IMR-90 (cell line): Measurements from ENCODE around the gene CST4. TPM values are rescaled to one million over a fixed set of nuclear protein-coding genes. Genes with fewer than 3 reads are reported as not detected.

ENCODE experiments used
- ATAC-seq: fragments of 200-7000 bp; cut with Tn5 transposase; 2 replicates; pipeline ENCODE4 v1.9.1; 2020; ENCODE audit warnings: low read depth, mild to moderate bottlenecking, moderate library complexity
- BruUV-seq: library from RNA; stranded (reverse); fragments of 400-500 nt; replicated peaks from 2 replicates; lab custom pipeline; 2021; lab: Mats Ljungman, UMichigan
- CTCF ChIA-PET: fragments of 300-600 bp; formaldehyde crosslinking; extraction: SDS; loops from one replicate; lab custom pipeline; 2021; ENCODE audit warnings: antibody characterized with exemption; lab: Yijun Ruan, JAX
- POLR2A ChIA-PET: fragments of 300-600 bp; sonication (Branson Sonifier 250); formaldehyde crosslinking; loops from one replicate; lab custom pipeline; 2022; ENCODE audit warnings: antibody characterized with exemption; ENCODE audit not compliant: unreplicated experiment; lab: Charles Lee
- DNase-seq: peaks from one replicate; pipeline ENCODE4 v3.0.0; 2013
- H2AFZ ChIP-seq: replicated peaks from 2 replicates; pipeline ENCODE3; 2013; ENCODE audit warnings: low read length, mild to moderate bottlenecking; ENCODE audit not compliant: poor library complexity
- H2AK5ac ChIP-seq: 2 replicates; pipeline ENCODE4 v1.6.1; 2013; ENCODE audit warnings: low read depth, low read length, inconsistent platforms
- H2AK9ac ChIP-seq: replicated peaks from 2 replicates; pipeline ENCODE3; 2013; ENCODE audit warnings: mild to moderate bottlenecking, low read depth, low read length, moderate library complexity; ENCODE audit not compliant: poor library complexity
- H2BK120ac ChIP-seq: 2 replicates; pipeline ENCODE4 v1.6.1; 2013; ENCODE audit warnings: low read depth, low read length, inconsistent platforms
- H2BK15ac ChIP-seq: 3 replicates; pipeline ENCODE4 v1.6.1; 2013; ENCODE audit warnings: low read depth, low read length, inconsistent platforms
- H2BK20ac ChIP-seq: 2 replicates; pipeline ENCODE4 v1.6.1; 2013; ENCODE audit warnings: low read depth, mild to moderate bottlenecking, inconsistent platforms, low read length, moderate library complexity
- H2BK5ac ChIP-seq: 2 replicates; pipeline ENCODE4 v1.6.1; 2013; ENCODE audit warnings: mild to moderate bottlenecking, low read depth, low read length, inconsistent platforms; ENCODE audit not compliant: poor library complexity, severe bottlenecking
- H3K14ac ChIP-seq: replicated peaks from 2 replicates; pipeline ENCODE4 v1.6.1; 2013; ENCODE audit warnings: low read depth, low read length, inconsistent platforms
- H3K18ac ChIP-seq: 2 replicates; pipeline ENCODE4 v1.6.1; 2013; ENCODE audit warnings: low read depth, low read length, control low read depth
- H3K23ac ChIP-seq: 2 replicates; pipeline ENCODE4 v1.6.1; 2013; ENCODE audit warnings: low read depth, low read length, inconsistent platforms
- H3K27ac ChIP-seq: 2 replicates; pipeline ENCODE4 v1.5.1; 2013; ENCODE audit warnings: mild to moderate bottlenecking, control low read depth, low read length; ENCODE audit not compliant: insufficient read depth
- H3K27me3 ChIP-seq: 2 replicates; pipeline ENCODE4 v1.6.1; 2013; ENCODE audit warnings: low read length; ENCODE audit not compliant: control insufficient read depth, insufficient read depth
- H3K36me3 ChIP-seq: 2 replicates; pipeline ENCODE4 v1.6.1; 2013; ENCODE audit warnings: low read length, mixed read lengths; ENCODE audit not compliant: control insufficient read depth, insufficient read depth
- H3K4ac ChIP-seq: 2 replicates; pipeline ENCODE4 v1.6.1; 2013; ENCODE audit warnings: low read depth, low read length, inconsistent platforms
- H3K4me1 ChIP-seq: 2 replicates; pipeline ENCODE4 v1.6.1; 2013; ENCODE audit warnings: low read length, mixed read lengths; ENCODE audit not compliant: control insufficient read depth, insufficient read depth
- H3K4me2 ChIP-seq: 2 replicates; pipeline ENCODE4 v1.6.1; 2013; ENCODE audit warnings: low read depth, mild to moderate bottlenecking, control low read depth, low read length, moderate library complexity
- H3K4me3 ChIP-seq: 2 replicates; pipeline ENCODE4 v1.5.1; 2013; ENCODE audit warnings: low read depth, mild to moderate bottlenecking, control low read depth, low read length, moderate library complexity; ENCODE audit not compliant: insufficient read depth
- H3K56ac ChIP-seq: 2 replicates; pipeline ENCODE4 v1.6.1; 2013; ENCODE audit warnings: low read length, inconsistent platforms; ENCODE audit not compliant: insufficient read depth; ENCODE audit errors: extremely low read depth
- H3K79me1 ChIP-seq, 2 experiments: 2 replicates each; pipeline ENCODE4 v1.6.1; 2013; ENCODE audit warnings: low read length in 2 of 2, inconsistent platforms in 1 of 2, low read depth in 1 of 2
- H3K9ac ChIP-seq: 2 replicates; pipeline ENCODE4 v1.6.1; 2013; ENCODE audit warnings: low read depth, low read length, control low read depth
- H3K9me1 ChIP-seq: 2 replicates; pipeline ENCODE4 v1.6.1; 2013; ENCODE audit warnings: low read length, inconsistent platforms; ENCODE audit not compliant: insufficient read depth
- H3K9me3 ChIP-seq: 2 replicates; pipeline ENCODE4 v1.6.1; 2013; ENCODE audit warnings: low read length; ENCODE audit not compliant: control insufficient read depth, insufficient read depth
- H4K20me1 ChIP-seq: 2 replicates; pipeline ENCODE4 v1.6.1; 2013; ENCODE audit warnings: low read length, inconsistent platforms; ENCODE audit not compliant: insufficient read depth
- H4K5ac ChIP-seq: 2 replicates; pipeline ENCODE4 v1.6.1; 2013; ENCODE audit warnings: mild to moderate bottlenecking, low read depth, low read length, control low read depth
- H4K8ac ChIP-seq, 2 experiments: 2 replicates each; pipeline ENCODE4 v1.6.1; 2013; ENCODE audit warnings: low read depth in 2 of 2, low read length in 2 of 2, control low read depth in 1 of 2, inconsistent platforms in 1 of 2
- H4K91ac ChIP-seq: 2 replicates; pipeline ENCODE4 v1.6.1; 2013; ENCODE audit warnings: low read depth, low read length, inconsistent platforms; ENCODE audit not compliant: insufficient read depth
- CEBPB ChIP-seq: IDR thresholded peaks from 2 replicates; pipeline ENCODE4 v1.6.1; 2012; ENCODE audit warnings: low read depth, low read length, improper control_type of control experiment
- MXI1 ChIP-seq: IDR thresholded peaks from 2 replicates; pipeline ENCODE4 v1.6.1; 2012; ENCODE audit warnings: low read depth, mild to moderate bottlenecking, low read length, moderate library complexity, borderline replicate concordance
- NFE2L2 ChIP-seq: fragments of 150-350 bp; IDR thresholded peaks from 2 replicates; pipeline ENCODE4 v1.6.1; 2016; ENCODE audit warnings: low read depth, mild to moderate bottlenecking, low read length
- RCOR1 ChIP-seq: IDR thresholded peaks from 2 replicates; pipeline ENCODE4 v1.6.1; 2012; ENCODE audit warnings: mild to moderate bottlenecking, low read length, improper control_type of control experiment; ENCODE audit not compliant: insufficient replicate concordance
- SMC3 ChIP-seq: fragments of 150-350 bp; IDR thresholded peaks from 2 replicates; pipeline ENCODE4 v1.6.1; 2016; ENCODE audit warnings: low read depth, mild to moderate bottlenecking, antibody characterized with exemption, low read length, moderate library complexity
- USF2 ChIP-seq: fragments of 150-350 bp; IDR thresholded peaks from 2 replicates; pipeline ENCODE4 v1.6.1; 2017; ENCODE audit warnings: mild to moderate bottlenecking, antibody characterized with exemption, low read length, low read depth
- WGBS, 2 experiments: methylation state at CpG; one replicate each; pipeline versions ENCODE4 v1.1.5 to v1.1.7; 2013; ENCODE audit warnings: missing lambda C conversion rate in 2 of 2; ENCODE audit not compliant: insufficient read length in 1 of 2; ENCODE audit errors: extremely low coverage in 2 of 2; 5-methylcytosine and 5-hydroxymethylcytosine counted together
- dilution Hi-C: fragments of 300-500 bp; cut with HindIII; formaldehyde crosslinking; loops from one replicate; pipeline ENCODE4 v1.14.3; 2018; ENCODE audit warnings: low sequenced_read_pairs; ENCODE audit not compliant: unreplicated experiment
- in situ Hi-C: fragments of 300-500 bp; cut with MboI; formaldehyde crosslinking; loops from 3 replicates; pipeline ENCODE4 v1.14.3; 2019; ENCODE audit warnings: low sequenced_read_pairs, inconsistent platforms, mixed read lengths
- intact Hi-C: fragments of 100-400 bp; cut with micrococcal nuclease; formaldehyde crosslinking; loops from 2 replicates; pipeline ENCODE4 v1.10.0; 2022
- polyA plus RNA-seq, 3 experiments: library from polyadenylated mRNA; depleted of rRNA; stranded (reverse); fragments of >200 nt; gene quantifications; 2 replicates each; pipeline ENCODE4 v1.2.3, GENCODE V29; 2012; ENCODE audit warnings: low replicate concordance in 1 of 3
- total RNA-seq: library from RNA; depleted of rRNA; stranded (reverse); fragments of >200 nt; gene quantifications from 2 replicates; pipeline ENCODE4 v1.2.3, GENCODE V29; 2012

CST4 gene
- total and polyA plus RNA-seq, 2 of the 4 experiments (the other 2 are of a cell fraction) = not detected

- peak; percentile 87 for DNase-seq
- Histone ChIP-seq H3K14ac (no peak overlapping the region), H3K4me2 (no peak overlapping the region), H2AK9ac (no peak overlapping the region), H3K9me1 (peaks cover 6% of the 10 kb centered on the region), H3K4me3 (no peak overlapping the region), H2BK15ac (no peak overlapping the region), H4K91ac (no peak overlapping the region), H3K27ac (peak overlapping the region; percentile 18; the same call in 1 of the 2 replicates), H3K36me3 (no peaks in the 10 kb centered on the region), H3K79me1 (no peaks in the 10 kb centered on the region), H4K20me1 (no peaks in the 10 kb centered on the region; the same call in 1 of the 2 replicates), H3K23ac (no peak overlapping the region), H4K5ac (no peak overlapping the region), H3K9ac (0 out of 2 replicates have a peak overlapping the region, but pooled peaks have one; percentile 11), H2BK5ac (peak overlapping the region; percentile 27), H2AFZ (peak overlapping the region; percentile 54), H3K18ac (no peak overlapping the region), H3K4me1 (peaks cover 5% of the 10 kb centered on the region), H3K4ac (no peak overlapping the region), H4K8ac (peak overlapping the region in 1 of 2 experiments; percentile 41; a peak in 1 of 4 replicates), H3K56ac (no peak overlapping the region), H2BK120ac (no peak overlapping the region), H3K27me3 (no peaks in the 10 kb centered on the region), H3K9me3 (no peaks in the 10 kb centered on the region), H2AK5ac (peak overlapping the region; percentile 45), H2BK20ac (no peak overlapping the region)
- CTCF ChIA-PET = no interaction called here
- peak; percentile 49 for ATAC-seq
- WGBS, 2 experiments = 51% methylated on average over 7 of the region's 12 CpGs; no CpG with 5 or more reads in 1 of the 2 experiments
- in situ Hi-C loops (loop anchor here (25.0 kb wide), 2 partner anchors 1620 to 1770 kb away; partner anchors contain the start of gene GINS1), intact Hi-C loops (no loop called here), dilution Hi-C loops (no loop called here)
- TF ChIP-seq SMC3 = no peak
- 0 out of 2 replicates have a peak, but pooled peaks have one; percentile 7 for TF ChIP-seq NFE2L2
- TF ChIP-seq CEBPB = peak; percentile 87
- TF ChIP-seq USF2 = peak; percentile 39; the same call in 1 of the 2 replicates
- no peak for TF ChIP-seq MXI1
- TF ChIP-seq RCOR1 = peak; percentile 81
- POLR2A ChIA-PET = no interaction called here
- BruUV-seq = no TSS peak
Measured at GRCh38 chr20:23641936-23642751, 46.7 kb downstream of the CST4 start.
